MV-4-11 (cell line): ENCODE measurements around the gene MYO9A.
"Not testable (repeated sequence)": the region's sequence is repeated elsewhere in the genome, so short reads cannot be mapped to it uniquely, and the experiment has no call there.

Experiments used
- DNase-seq: peaks from one replicate; lab custom pipeline; 2025; lab: John Stamatoyannopoulos, UW

MYO9A gene

GRCh38 chr15:72042865-72043264 lies 75.1 kb downstream of the MYO9A start:
- DNase-seq, result no peak

- DNase-seq, result no peak
These were observed 75.9 kb downstream of the MYO9A start for GRCh38 chr15:72042054-72042453.

- DNase-seq, result no peak
These were observed 80.6 kb downstream of the MYO9A start for GRCh38 chr15:72037321-72037720.

GRCh38 chr15:72034859-72035650 lies 82.9 kb downstream of the MYO9A start:
- no peak for DNase-seq

- DNase-seq, result no peak
These were observed 83.6 kb downstream of the MYO9A start for GRCh38 chr15:72034351-72034750.

GRCh38 chr15:72033711-72034110 lies 84.2 kb downstream of the MYO9A start:
- no peak for DNase-seq

DNA sequence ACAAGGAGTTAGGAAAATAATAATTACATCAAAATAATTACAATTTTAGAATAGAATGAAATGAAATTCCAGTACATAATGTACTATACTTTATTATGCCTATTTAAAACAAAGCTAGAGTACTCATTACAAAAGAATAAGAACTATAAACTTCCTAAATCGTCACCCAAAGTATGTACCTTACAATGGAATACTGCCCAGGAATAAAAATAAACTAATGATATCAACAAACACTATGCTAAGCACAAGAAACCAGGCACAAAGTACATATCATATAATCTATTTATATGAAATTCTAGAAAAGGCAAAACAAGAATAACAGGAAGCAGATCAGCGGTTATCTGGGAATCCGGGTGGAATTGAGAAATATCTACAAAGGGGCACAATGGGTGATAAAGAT lies 84.7 kb downstream of the MYO9A start:
- no peak for DNase-seq

DNA sequence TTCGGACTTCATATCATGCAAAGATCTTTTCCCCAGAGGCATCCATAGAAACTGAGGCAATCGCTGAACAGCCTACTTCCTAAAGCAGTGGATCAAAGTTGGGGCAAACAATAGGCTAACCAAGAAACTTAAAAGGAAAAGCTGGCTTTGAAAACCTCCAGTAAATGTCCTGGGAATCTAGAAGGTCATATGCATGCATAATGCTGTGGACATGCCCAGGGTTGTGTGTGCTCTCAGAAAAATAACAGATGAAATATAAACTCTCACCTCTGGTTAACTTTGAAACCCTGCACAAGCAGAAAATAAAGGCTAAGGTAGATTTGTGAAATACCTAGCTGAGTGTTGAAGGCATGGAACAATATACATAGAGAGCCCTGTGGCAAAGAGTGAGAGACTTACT lies 96.3 kb downstream of the MYO9A start:
- DNase-seq, result no peak

GRCh38 chr15:72020799-72021198 lies 97.2 kb downstream of the MYO9A start:
- DNase-seq, result no peak

DNA sequence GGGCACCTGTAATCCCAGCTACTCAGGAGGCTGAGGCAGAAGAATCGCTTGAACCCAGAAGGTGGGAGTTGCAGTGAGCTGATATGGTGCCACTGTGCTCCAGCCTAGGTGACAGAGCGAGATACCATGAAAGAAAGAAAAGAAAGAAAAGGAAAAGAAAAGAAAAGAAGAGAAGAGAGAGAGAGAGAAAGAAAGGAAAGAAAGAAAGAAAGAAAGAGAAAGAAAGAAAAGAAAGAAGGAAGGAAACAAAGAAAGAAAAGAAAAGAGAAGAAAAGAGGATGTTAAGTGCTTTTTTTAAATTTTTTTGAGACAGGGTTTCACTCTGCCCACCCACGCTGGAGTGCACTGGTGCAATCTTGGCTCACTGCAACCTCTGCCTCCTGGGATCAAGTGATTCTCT lies 103.4 kb downstream of the MYO9A start:
- not testable (repeated sequence) for DNase-seq

DNA sequence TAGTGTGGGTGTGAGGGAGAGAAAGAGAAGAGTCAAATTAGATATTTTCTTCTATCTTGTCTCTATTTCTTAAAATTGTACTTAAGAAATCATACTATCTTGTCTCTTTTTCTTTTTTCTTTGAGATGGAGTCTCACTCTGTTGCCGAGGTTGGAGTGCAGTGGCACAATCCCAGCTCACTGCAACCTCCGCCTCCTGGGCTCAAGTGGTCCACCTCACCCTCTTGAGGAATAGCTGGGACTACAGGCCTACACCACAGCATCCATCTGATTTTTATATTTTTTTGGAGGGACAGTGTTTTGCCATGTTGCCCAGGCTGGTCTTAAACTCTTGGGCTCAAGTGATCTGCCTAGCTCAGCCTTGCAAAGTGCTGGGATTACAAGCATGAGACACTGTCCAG lies 104.2 kb downstream of the MYO9A start:
- no peak for DNase-seq

DNA sequence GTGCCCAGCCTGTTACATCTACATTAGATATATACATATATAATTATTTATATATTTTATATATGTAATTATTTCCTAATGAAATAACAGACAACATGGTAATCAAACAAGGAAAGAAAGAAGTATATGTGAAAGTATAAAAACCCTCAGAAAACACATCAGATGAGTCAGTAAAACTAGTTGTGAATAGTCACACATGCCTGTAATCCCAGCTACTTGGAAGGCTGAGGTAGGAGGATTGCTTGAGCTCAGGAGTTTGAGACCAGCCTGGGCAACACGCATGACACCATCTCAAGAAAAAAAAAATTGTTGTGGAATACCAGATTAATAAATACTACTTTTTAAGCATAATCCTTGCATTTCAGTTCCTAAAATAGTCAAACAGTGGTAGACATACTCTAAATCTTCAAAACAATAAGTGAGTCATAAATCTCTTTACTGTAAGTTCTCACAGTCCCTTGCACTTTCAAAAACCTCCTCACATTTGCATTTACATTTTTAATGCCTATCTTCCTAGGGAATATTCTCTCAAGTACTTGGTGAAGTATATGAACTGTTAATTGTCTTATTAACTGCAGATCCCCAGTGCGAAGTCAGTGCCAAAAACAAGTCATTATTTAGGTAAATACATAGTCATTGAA lies 106.5 kb downstream of the MYO9A start:
- no peak for DNase-seq

GRCh38 chr15:72009222-72009621 lies 108.7 kb downstream of the MYO9A start:
- no peak for DNase-seq

- DNase-seq, result no peak
These were observed 111.6 kb downstream of the MYO9A start for GRCh38 chr15:72006382-72006781.

GRCh38 chr15:72005483-72005882 lies 112.5 kb downstream of the MYO9A start:
- DNase-seq, result no peak

GRCh38 chr15:71999807-72000206 lies 118.1 kb downstream of the MYO9A start:
- DNase-seq, result no peak

DNA sequence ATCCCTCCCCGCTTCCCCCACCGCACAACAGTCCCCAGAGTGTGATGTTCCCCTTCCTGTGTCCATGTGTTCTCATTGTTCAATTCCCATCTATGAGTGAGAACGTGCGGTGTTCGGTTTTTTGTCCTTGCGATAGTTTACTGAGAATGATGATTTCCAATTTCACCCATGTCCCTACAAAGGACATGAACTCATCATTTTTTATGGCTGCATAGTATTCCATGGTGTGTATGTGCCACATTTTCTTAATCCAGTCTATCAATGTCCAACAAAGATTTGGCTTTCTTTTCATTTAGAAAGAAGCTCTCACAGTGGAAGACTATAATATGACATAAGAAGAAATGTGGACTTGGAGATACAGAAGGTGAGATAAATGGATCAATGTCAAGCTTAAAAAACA lies 119.2 kb downstream of the MYO9A start:
- DNase-seq, result not testable (repeated sequence)

- no peak for DNase-seq
These were observed 120.3 kb downstream of the MYO9A start for GRCh38 chr15:71997691-71998090.

GRCh38 chr15:71975816-71976150 lies 142.2 kb downstream of the MYO9A start:
- DNase-seq, result no peak

DNA sequence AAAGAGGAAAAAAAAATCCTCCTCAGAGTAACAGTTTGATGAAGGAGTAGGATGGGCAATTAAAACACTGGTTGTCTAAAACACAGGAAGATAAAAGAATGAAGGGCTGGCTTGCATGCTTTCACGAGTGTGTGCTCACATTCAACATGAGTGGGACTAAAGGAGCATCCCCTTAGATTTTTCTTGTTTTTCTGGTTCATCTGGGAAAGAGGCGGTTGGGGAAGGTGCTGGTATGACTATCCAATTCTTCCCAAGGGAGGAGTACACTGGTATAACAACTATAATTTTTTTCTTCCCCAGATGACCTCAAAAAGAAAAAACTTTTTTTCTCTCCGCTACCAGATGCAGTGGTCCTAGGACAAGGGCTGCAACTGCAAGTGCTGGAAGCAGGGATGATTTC lies 143.7 kb downstream of the MYO9A start:
- DNase-seq, result no peak

- DNase-seq, result no peak
These were observed 144.6 kb downstream of the MYO9A start for GRCh38 chr15:71973366-71973765.

DNA sequence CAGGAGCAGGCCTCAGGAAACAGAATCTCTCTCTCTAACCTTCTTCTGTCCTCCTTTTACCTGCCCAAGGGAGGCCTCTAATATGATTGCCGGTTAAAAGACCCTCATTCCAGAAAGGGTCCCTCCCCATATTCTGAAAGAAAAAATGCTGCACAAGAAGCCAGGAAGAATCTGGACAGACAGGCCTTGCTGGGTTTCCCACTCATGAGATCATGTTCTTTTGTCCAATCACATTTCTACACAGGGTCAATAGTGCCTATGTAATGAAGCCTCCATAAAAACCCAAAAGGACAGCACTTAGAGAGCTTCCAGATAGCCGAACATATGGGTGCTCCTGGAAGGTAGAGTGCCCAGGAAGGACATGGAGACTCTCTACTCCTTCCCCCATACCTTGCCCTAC lies 146.0 kb downstream of the MYO9A start:
- DNase-seq, result no peak

DNA sequence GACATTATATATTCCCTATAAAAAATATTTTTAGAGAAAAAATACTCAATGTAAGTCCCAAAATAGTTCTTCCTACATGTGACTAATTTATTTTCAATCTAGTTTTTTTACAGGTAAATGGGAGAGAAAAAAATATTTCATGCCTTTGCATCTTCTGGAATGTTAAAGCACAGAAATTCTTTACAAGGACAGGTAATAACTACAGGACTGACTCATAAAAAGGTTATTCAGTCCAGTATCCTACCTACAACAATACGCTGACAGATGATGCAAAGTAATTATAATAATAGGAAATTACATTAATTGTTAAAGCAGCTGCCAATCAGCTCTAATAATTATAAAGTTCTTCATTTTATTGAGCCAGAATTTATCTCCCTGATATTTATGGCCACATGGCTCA lies 147.5 kb downstream of the MYO9A start:
- DNase-seq, result no peak

DNA sequence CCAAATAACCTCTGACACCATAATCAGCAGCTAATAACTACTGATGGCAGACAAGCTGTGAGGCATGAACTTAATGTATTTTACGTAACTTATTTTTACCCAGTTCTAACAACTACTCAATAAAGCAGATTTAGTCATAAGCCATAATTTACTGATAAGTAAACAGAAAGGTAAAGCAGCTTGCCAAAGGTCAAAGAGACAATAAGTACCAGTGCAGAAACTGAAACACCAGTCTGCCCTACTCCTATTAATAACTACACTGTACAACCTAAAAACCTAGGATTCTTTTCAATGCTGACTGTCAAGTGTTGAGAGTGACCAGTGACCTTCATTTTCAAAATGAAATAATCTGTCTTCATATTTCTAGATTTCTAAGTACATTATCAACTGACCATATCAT lies 155.4 kb downstream of the MYO9A start:
- DNase-seq, result no peak
